HepG2 (cell line): ENCODE measurements around the gene CIT. TPM values are rescaled to one million over a fixed set of nuclear protein-coding genes. Genes with fewer than 3 reads are reported as not detected.

ENCODE experiments used
- CBX1 ChIP-seq: IDR thresholded peaks from one replicate; pipeline ENCODE4 v1.6.1; 2016; ENCODE audit warnings: antibody characterized with exemption, low read depth
- DNMT3B ChIP-seq: conservative IDR thresholded peaks from 2 replicates; pipeline ENCODE4 v1.6.1; 2016; ENCODE audit warnings: missing biosample characterization, control low read depth
- EZH2 ChIP-seq: conservative IDR thresholded peaks from 2 replicates; pipeline ENCODE4 v1.6.1; 2012; ENCODE audit warnings: mild to moderate bottlenecking, low read depth, low read length, moderate library complexity
- GLI4 ChIP-seq: sonication (generic); formaldehyde crosslinking; IDR thresholded peaks from 2 replicates; pipeline ENCODE4 v1.5.1; 2020; ENCODE audit warnings: missing genetic modification reagents, mild to moderate bottlenecking, moderate library complexity, borderline replicate concordance
- MEF2D ChIP-seq: sonication (generic); formaldehyde crosslinking; IDR thresholded peaks from 2 replicates; pipeline ENCODE4 v1.5.1; 2020; ENCODE audit warnings: mild to moderate bottlenecking, missing genetic modification reagents
- NPAS2 ChIP-seq: sonication (generic); formaldehyde crosslinking; IDR thresholded peaks from 2 replicates; pipeline ENCODE4 v1.8.0; 2022; ENCODE audit warnings: mild to moderate bottlenecking, missing genetic modification reagents, borderline replicate concordance
- RAD21 ChIP-seq: fragments of 450-650 bp; formaldehyde crosslinking; IDR thresholded peaks from 2 replicates; pipeline ENCODE4 v1.5.0; 2020; ENCODE audit warnings: mild to moderate bottlenecking
- RNF2 ChIP-seq: fragments of 450-650 bp; conservative IDR thresholded peaks from 2 replicates; pipeline ENCODE4 v1.6.1; 2016; ENCODE audit warnings: low read depth
- SP2 ChIP-seq: sonication (generic); formaldehyde crosslinking; IDR thresholded peaks from 2 replicates; pipeline ENCODE4 v1.5.1; 2020; ENCODE audit warnings: mild to moderate bottlenecking, missing genetic modification reagents
- TBX2 ChIP-seq: sonication (generic); formaldehyde crosslinking; IDR thresholded peaks from 2 replicates; pipeline ENCODE4 v1.5.0; 2020; ENCODE audit warnings: missing genetic modification reagents, mild to moderate bottlenecking, borderline replicate concordance
- TIGD3 ChIP-seq: sonication (generic); formaldehyde crosslinking; IDR thresholded peaks from 2 replicates; pipeline ENCODE4 v1.5.1; 2020; ENCODE audit warnings: mild to moderate bottlenecking, missing genetic modification reagents, borderline replicate concordance
- U2AF1 ChIP-seq: fragments of 200-400 bp; formaldehyde crosslinking; optimal IDR thresholded peaks from 2 replicates; pipeline ENCODE3; 2017; ENCODE audit warnings: mild to moderate bottlenecking, low read depth, low read length
- ZBTB33 ChIP-seq: sonication (generic); formaldehyde crosslinking; IDR thresholded peaks from 2 replicates; pipeline ENCODE4 v1.4.0; 2020; ENCODE audit warnings: missing genetic modification reagents
- ZNF512 ChIP-seq: sonication (generic); formaldehyde crosslinking; IDR thresholded peaks from 2 replicates; pipeline ENCODE4 v1.4.0; 2020; ENCODE audit warnings: mild to moderate bottlenecking, missing genetic modification reagents
- ZNF556 ChIP-seq: sonication (generic); formaldehyde crosslinking; IDR thresholded peaks from 2 replicates; pipeline ENCODE4 v1.4.0; 2020; ENCODE audit warnings: mild to moderate bottlenecking, missing genetic modification reagents, borderline replicate concordance
- ZNF564 ChIP-seq: sonication (generic); formaldehyde crosslinking; IDR thresholded peaks from 2 replicates; pipeline ENCODE4 v1.8.1; 2023; ENCODE audit warnings: mild to moderate bottlenecking, missing genetic modification reagents
- ZNF839 ChIP-seq: sonication (generic); formaldehyde crosslinking; IDR thresholded peaks from 2 replicates; pipeline ENCODE4 v1.4.0; 2020; ENCODE audit warnings: missing genetic modification reagents, mild to moderate bottlenecking, borderline replicate concordance
- ZSCAN22 ChIP-seq: sonication (generic); formaldehyde crosslinking; IDR thresholded peaks from 2 replicates; pipeline ENCODE4 v1.4.0; 2020; ENCODE audit warnings: mild to moderate bottlenecking, missing genetic modification reagents
- polyA plus RNA-seq, 8 experiments: library from polyadenylated mRNA; depleted of rRNA in 3 of 8; stranded (reverse) in 7 of 8; unstranded in 1 of 8; fragments of >200 nt; fragmentation: Illumina TruSeq in 4 of 8; extraction: Trizol in 4 of 8; gene quantifications; 2 replicates each; pipeline versions ENCODE4 v1.2.1 to v1.2.3, GENCODE V29; 2011 to 2016; ENCODE audit warnings: low read depth in 4 of 8, missing spikeins in 1 of 8, mixed read lengths in 1 of 8; ENCODE audit not compliant: insufficient read depth in 1 of 8
- total RNA-seq, 5 experiments: library from RNA; depleted of rRNA; stranded (reverse); fragments of >200 nt; fragmentation: Illumina TruSeq; extraction: Trizol; gene quantifications; 2 replicates each; pipeline ENCODE4 v1.2.3, GENCODE V29; 2016; ENCODE audit warnings: low read depth in 1 of 5
- TF ChIP-seq, protein P1 (sequence below): sonication (generic); formaldehyde crosslinking; IDR thresholded peaks from 2 replicates; pipeline ENCODE4 v1.4.0; 2020; ENCODE audit warnings: missing genetic modification reagents
- TF ChIP-seq, protein P2 (sequence below): IDR thresholded peaks from 2 replicates; pipeline ENCODE4 v1.6.1; 2012; ENCODE audit warnings: low read length, improper control_type of control experiment

The CIT gene
- total and polyA plus RNA-seq, 2 of the 13 experiments (the other 11 are each of a cell fraction or from before 2014, with no cell fraction given): 7.7 to 11.7 TPM

DNA sequence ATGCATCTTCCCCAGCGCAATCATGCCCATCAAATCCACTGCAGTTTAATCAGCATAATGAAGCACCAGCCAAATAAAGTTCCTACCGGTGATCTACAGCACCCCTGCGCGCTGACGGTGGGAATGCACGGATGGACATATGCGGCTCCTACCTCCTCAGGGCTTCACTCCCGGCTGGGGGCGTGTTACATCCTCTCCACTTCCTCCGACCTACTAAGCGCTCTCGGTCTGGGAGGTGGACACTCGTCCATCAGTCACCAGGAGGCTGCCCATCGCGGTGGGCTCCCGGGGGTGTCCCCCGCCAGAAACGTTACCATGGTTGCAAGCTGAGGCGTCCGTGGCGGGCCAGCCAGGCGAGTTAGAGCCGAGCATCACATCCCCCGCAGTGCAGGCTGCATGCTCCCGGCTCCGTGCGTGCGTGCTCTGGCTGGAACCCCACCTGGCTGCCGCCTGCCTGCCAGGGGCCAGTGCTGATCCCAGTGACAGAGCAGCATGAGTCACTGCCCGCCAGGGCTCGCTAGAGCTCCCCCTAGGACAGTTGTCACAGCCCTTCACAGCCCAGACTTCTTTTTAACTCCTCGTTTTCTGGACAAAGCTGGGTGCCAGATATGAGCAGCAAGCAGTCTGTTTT is 73.0 kb downstream of the CIT start (continued):
- TF ChIP-seq NPAS2 (CRISPR knock-in tag) (no peak), EZH2 (no peak), TIGD3 (CRISPR knock-in tag) (no peak), TBX2 (CRISPR knock-in tag) (0 out of 2 replicates have a peak, but pooled peaks have one; percentile 20), RAD21 (CRISPR knock-in tag) (peak; percentile 56), RNF2 (no peak), ZNF839 (CRISPR knock-in tag) (no peak), ZSCAN22 (CRISPR knock-in tag) (no peak), DNMT3B (CRISPR knock-in tag) (0 out of 2 replicates have a peak, but pooled peaks have one; percentile 39), ZBTB33 (CRISPR knock-in tag) (peak; percentile 34; the same call in 1 of the 2 replicates), ZNF512 (no peak), CBX1 (no peak), ZNF556 (CRISPR knock-in tag) (no peak; the same call in 1 of the 2 replicates), U2AF1 (no peak), MEF2D (CRISPR knock-in tag) (no peak), GLI4 (CRISPR knock-in tag) (no peak), SP2 (CRISPR knock-in tag) (no peak), ZNF564 (no peak)
- TF ChIP-seq, protein P1, sequence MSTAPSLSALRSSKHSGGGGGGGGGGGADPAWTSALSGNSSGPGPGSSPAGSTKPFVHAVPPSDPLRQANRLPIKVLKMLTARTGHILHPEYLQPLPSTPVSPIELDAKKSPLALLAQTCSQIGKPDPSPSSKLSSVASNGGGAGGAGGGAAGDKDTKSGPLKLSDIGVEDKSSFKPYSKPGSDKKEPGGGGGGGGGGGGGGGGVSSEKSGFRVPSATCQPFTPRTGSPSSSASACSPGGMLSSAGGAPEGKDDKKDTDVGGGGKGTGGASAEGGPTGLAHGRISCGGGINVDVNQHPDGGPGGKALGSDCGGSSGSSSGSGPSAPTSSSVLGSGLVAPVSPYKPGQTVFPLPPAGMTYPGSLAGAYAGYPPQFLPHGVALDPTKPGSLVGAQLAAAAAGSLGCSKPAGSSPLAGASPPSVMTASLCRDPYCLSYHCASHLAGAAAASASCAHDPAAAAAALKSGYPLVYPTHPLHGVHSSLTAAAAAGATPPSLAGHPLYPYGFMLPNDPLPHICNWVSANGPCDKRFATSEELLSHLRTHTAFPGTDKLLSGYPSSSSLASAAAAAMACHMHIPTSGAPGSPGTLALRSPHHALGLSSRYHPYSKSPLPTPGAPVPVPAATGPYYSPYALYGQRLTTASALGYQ (CRISPR knock-in tag): no peak
- TF ChIP-seq, protein P2, sequence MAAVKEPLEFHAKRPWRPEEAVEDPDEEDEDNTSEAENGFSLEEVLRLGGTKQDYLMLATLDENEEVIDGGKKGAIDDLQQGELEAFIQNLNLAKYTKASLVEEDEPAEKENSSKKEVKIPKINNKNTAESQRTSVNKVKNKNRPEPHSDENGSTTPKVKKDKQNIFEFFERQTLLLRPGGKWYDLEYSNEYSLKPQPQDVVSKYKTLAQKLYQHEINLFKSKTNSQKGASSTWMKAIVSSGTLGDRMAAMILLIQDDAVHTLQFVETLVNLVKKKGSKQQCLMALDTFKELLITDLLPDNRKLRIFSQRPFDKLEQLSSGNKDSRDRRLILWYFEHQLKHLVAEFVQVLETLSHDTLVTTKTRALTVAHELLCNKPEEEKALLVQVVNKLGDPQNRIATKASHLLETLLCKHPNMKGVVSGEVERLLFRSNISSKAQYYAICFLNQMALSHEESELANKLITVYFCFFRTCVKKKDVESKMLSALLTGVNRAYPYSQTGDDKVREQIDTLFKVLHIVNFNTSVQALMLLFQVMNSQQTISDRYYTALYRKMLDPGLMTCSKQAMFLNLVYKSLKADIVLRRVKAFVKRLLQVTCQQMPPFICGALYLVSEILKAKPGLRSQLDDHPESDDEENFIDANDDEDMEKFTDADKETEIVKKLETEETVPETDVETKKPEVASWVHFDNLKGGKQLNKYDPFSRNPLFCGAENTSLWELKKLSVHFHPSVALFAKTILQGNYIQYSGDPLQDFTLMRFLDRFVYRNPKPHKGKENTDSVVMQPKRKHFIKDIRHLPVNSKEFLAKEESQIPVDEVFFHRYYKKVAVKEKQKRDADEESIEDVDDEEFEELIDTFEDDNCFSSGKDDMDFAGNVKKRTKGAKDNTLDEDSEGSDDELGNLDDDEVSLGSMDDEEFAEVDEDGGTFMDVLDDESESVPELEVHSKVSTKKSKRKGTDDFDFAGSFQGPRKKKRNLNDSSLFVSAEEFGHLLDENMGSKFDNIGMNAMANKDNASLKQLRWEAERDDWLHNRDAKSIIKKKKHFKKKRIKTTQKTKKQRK: no peak
